ENCODE results near the gene GPC3. TPM values are rescaled to one million over a fixed set of nuclear protein-coding genes. Genes with fewer than 3 reads are reported as not detected.

The GPC3 gene
- total RNA-seq, 1 donor, result not detected

DNA sequence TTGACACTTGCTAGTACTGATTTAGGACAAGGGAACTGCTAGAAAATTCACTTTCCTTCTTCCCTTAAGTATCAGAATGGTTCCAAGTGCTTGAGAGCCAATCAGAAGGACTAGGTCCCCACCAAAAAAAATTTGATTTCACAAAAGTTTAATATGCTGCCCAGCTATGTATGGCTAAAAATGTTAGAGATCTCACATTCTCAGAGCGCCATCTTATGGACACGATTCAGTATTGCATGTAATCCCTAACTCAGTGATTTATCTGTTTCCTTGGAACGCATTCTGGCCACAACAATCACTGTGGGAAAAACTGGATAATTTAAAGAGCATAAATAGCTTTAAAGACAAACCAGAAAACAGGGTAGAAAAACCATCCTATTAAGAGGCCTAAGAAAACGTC is 315.0 kb downstream of the GPC3 start:
- TF ChIP-seq, protein P1, sequence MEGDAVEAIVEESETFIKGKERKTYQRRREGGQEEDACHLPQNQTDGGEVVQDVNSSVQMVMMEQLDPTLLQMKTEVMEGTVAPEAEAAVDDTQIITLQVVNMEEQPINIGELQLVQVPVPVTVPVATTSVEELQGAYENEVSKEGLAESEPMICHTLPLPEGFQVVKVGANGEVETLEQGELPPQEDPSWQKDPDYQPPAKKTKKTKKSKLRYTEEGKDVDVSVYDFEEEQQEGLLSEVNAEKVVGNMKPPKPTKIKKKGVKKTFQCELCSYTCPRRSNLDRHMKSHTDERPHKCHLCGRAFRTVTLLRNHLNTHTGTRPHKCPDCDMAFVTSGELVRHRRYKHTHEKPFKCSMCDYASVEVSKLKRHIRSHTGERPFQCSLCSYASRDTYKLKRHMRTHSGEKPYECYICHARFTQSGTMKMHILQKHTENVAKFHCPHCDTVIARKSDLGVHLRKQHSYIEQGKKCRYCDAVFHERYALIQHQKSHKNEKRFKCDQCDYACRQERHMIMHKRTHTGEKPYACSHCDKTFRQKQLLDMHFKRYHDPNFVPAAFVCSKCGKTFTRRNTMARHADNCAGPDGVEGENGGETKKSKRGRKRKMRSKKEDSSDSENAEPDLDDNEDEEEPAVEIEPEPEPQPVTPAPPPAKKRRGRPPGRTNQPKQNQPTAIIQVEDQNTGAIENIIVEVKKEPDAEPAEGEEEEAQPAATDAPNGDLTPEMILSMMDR (IDR thresholded peaks at IDR 0.05; ENCODE audit: insufficient read depth, low read depth, low read length), result peak; percentile 62
- no peak overlapping the region for H3K4me3 ChIP-seq (ENCODE audit: low read depth, low read length)
- DNase-seq (ENCODE audit: low read depth), result peak; percentile 44

DNA sequence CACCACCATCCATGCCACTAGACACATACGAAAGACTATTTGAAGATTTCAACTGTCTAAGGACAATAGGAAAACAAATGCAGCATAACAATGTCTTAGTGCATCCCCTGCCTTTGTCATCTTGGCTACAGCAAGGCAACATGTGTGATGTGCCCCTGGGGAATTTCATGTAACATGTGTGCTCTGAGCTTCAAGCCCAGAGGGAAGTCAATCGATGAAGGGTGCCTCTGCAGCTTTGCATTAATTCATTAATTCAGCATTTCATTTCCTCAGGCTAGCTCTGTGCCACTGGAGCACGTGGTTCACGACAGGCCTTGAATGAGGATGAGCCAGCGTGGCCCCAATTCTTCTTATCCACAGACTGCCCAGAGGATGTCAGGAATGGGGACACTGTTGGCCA is 316.2 kb downstream of the GPC3 start:
- no peak for DNase-seq (ENCODE audit: low read depth)
- no peak overlapping the region for H3K4me3 ChIP-seq (ENCODE audit: low read depth, low read length)
- TF ChIP-seq, protein P1 (IDR thresholded peaks at IDR 0.05; ENCODE audit: insufficient read depth, low read depth, low read length), result no peak

DNA sequence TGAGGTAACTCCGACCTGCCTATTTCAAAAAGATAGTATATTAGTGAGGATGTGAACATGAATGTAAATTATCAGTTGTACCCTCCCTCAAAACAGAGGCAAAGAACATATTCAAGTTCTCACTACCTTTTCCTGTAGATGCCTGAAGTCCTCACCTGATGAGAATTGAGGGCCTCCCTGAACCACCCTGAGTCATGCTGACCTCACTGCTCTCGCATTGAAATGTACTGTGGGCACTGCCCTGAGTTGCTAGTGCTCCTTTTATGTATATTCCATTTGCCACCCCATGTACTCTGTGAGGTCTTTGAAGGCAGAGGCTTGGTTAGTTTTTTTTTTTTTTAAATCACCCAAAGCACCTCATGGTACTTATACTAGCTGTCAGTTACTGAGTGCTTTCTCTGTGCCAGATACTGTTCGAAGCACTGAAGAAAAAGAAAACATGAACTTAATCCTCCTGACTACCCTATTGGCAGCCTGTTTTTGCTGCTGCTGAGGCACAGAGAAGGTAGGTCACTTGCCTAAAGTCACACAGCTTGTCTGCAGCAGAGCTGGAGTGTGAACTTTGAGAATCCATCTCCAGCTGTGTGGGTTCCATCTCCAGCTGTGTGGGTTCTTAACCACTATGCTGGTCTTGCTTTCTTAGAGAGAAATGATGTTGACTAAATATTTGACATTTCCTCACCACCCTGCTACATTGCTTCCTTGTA is 317.0 kb downstream of the GPC3 start:
- H3K4me3 ChIP-seq (ENCODE audit: low read depth, low read length), result no peak overlapping the region
- DNase-seq (ENCODE audit: low read depth), result no peak
- TF ChIP-seq, protein P1 (IDR thresholded peaks at IDR 0.05; ENCODE audit: insufficient read depth, low read depth, low read length), result no peak

DNA sequence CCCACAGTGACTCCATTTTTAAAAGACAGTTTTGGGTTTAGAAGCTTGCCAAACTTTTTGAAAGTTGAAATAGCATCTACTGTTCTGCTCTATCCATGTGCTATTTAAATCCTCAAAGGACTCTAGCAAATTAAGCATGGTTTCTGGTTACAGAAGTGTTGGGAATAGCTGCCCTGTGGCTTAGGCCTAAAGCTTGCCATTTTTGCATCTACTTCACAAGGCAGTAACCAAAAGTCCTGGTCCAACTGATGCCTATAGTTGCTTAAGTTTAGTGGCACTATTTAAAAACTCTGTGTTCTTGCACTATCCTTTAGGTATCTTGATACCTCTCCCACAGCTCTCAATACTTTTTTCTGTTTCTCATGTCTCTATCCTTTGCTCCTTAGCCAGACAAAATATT is 319.1 kb downstream of the GPC3 start:
- TF ChIP-seq, protein P1 (IDR thresholded peaks at IDR 0.05; ENCODE audit: insufficient read depth, low read depth, low read length), result no peak
- no peak overlapping the region for H3K4me3 ChIP-seq (ENCODE audit: low read depth, low read length)
- no peak for DNase-seq (ENCODE audit: low read depth)

DNA sequence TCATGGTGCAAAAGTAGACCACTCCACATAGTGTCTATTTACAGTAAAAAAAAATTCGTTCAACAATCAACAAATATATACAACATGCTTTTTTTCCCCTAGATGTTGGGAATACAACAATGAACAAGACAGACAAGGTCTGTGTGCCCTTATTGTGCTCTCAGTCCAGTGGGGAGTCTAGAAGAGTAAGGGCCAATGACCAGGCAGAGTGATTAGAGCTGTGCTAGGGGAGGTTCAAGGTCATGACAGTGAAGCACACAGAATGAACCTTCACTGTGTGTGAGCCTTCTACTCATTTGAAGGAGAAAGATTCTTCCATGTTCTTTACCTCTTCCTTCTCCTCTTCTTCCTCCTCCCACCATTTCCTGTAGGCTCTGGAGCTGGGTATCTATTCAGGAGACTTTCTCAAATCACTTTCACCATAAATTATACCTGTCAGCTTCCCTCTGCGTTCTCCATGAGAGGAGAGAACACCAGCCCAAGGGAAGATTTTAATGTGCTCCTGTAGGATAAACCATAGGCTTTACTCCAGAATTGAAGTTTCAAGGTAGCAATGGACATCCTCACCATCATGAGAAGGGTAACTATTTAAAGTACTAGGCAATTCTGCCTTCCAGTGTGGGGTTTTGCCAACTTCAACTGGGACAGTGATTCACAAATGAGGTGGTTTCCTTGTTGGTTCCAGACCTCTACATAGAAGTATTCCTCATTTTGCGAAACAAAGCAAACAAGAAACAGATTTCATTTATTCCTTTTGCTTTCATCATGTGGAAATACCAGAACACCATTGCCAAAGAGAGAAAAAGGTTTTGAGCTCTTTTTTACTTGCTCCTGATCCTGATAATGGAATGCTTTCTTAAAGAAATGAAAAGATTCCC is 323.2 kb downstream of the GPC3 start:
- no peak overlapping the region for H3K4me3 ChIP-seq (ENCODE audit: low read depth, low read length)
- DNase-seq (ENCODE audit: low read depth), result no peak
- TF ChIP-seq, protein P1 (IDR thresholded peaks at IDR 0.05; ENCODE audit: insufficient read depth, low read depth, low read length), result no peak

DNA sequence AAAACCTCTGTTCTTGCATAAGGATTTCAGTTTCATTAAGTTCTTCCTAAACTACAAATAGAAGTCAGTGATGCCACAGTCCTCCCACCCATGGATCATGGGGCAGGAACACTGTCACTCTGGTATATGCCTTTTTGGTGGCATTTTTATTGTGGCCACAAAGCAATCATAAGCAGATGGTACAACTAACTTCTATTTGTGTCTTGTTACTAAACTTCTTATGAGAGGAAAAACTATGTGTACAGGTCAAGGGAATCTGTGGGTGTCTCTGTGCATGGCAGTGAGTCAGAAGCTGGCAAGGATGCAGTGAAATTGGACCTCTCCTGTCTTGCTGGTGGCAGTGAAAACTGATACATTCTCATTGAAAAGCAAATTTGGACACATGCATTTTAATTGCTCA is 325.1 kb downstream of the GPC3 start:
- DNase-seq (ENCODE audit: low read depth), result no peak
- TF ChIP-seq, protein P1 (IDR thresholded peaks at IDR 0.05; ENCODE audit: insufficient read depth, low read depth, low read length), result no peak

More for the DNA sequence above, 325.1 kb downstream of the GPC3 start:
- H3K4me3 ChIP-seq (ENCODE audit: low read depth, low read length), result no peak overlapping the region
